NCI-H1105 treated with DMSO at 0.1 percent for 48 hours (cell line): ENCODE measurements around the gene LSAMP.

Experiments
- DNase-seq: peaks from one replicate; lab custom pipeline; 2025; lab: John Stamatoyannopoulos, UW

Gene LSAMP

GRCh38 chr3:116354382-116354781 is 90.9 kb downstream of the LSAMP start:
- DNase-seq: no peak

GRCh38 chr3:116350119-116350733 is 95.1 kb downstream of the LSAMP start:
- DNase-seq: no peak

GRCh38 chr3:116348216-116348615 is 97.1 kb downstream of the LSAMP start:
- no peak for DNase-seq

DNA sequence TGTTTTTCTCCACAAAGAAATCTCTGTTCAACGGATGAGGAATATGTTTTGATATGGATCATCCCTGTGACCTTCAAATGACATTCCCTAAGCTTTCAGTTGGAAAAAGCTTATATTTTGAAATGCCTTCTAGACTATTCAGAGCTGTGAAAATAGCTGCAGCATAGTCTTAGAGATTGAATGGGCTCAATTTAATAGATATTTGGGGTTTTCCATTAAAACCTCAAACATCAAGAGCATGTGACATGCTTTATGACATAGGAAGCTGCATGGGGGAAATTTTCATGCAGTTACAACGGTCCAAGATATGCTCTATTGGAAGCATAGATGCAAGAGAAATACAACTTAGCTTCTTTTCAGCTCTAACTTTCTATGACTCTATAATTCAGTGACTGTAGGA is 102.8 kb downstream of the LSAMP start:
- DNase-seq: no peak

DNA sequence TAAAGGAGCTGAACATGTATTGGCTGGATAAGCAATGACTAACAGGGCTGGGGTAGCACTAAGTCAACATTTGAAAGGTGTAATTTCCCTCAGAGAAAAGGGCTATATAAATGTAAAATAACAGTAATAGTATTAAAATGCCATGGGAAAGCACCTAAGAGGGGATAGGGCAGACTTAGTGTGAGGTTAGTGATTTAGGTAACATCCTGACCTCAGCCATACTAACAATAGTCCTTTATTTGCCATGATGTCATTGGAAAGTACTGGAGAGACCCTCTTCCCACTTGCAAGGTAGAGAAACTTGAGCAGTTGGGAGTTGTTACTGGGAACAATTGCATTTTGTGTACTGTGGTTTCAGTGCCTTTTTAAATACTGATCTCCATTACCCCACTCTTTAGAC is 103.4 kb downstream of the LSAMP start:
- DNase-seq: no peak

DNA sequence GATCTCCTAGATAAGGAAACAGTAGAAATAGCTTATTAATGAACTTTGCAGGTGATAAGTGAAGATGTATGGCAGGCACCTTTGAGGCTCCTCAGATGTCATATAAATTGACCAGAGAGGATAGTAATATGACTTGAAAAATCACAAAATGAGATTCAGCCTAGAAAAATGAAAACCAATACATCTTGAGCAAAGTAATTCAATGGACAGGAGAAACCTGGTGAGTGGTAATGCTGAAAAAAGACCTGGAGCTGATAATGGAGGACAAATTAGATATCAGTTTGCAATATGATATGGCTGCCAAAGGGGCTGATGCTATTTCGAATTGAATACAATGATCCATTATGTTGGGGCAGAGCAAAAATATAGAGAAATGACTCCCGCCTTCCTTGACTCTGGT is 103.9 kb downstream of the LSAMP start:
- no peak for DNase-seq

GRCh38 chr3:116340680-116341216 is 104.5 kb downstream of the LSAMP start:
- no peak for DNase-seq

DNA sequence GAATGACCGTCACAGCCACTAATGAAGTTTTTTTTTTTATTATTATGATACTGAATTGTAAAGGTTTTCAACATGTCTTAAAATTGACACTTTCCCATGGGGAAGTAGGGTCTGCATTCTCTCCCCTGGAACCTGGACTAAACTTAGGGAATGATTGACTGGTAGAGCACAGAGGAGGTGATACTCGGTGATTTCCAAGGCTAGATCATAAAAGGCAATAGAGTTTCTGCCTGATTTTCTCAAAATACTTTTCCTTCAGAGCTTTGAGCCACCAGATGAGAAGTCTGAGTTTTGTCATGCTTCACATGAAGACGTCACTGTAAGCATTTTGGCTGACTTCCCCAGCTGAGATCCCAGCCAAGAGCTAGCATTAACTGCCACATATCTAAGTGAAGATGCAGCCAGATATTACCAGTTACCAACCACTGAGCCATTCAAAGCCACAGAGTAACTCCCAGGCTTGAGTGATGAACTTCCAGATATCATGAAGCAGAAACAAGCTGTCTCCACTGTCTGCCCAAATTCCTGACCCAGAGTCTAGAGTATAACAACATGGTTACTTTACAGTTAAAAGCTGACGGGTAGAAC is 105.8 kb downstream of the LSAMP start:
- no peak for DNase-seq

GRCh38 chr3:116338713-116339112 is 106.6 kb downstream of the LSAMP start:
- DNase-seq: no peak

DNA sequence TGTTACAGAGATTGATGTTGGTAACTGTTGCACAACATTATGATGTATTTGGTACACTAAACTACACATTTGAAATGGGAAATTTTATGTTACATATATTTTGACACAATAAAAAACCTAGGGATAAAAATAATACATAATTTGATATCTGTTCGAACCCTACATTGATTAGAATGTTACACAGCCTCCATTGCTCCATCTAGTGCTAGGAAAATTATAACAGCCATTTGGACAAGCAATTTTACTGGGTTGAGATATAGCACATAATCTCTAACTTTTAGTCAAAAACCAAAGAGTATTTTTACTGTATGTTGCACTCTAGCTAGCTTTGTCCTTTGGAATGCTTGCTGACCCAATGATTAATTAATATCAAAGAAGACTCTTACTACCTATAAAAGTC is 108.1 kb downstream of the LSAMP start:
- no peak for DNase-seq

GRCh38 chr3:116331380-116331779 is 113.9 kb downstream of the LSAMP start:
- DNase-seq: no peak

DNA sequence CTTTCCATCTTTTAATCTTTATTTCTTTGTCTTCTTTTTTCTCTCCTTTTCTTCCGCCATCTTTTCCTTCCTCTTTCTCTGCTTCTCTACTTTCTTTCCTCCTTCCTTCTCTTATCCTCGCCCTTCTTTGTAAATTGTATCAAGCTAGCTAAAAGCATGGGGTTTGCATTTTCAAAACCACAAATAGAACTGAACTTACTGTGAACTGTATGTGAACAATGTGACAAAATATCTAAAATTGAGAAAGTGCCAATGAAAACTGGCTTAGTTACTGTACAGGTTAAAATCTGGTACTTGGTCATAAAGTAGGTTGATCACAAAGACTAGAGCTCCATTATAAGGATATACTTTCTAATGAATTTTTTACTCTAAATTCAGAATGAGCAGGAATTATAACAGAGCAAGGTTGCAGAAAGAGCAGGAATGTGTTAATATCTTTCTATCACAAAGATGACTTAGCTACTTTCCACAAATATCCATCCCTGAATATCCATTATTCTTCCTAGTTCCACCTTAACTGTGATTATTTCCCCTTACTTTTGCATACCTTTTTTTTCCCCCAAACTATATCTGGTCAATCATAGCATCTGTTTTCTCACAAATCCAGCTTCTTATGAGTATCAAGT is 122.4 kb downstream of the LSAMP start:
- no peak for DNase-seq

DNA sequence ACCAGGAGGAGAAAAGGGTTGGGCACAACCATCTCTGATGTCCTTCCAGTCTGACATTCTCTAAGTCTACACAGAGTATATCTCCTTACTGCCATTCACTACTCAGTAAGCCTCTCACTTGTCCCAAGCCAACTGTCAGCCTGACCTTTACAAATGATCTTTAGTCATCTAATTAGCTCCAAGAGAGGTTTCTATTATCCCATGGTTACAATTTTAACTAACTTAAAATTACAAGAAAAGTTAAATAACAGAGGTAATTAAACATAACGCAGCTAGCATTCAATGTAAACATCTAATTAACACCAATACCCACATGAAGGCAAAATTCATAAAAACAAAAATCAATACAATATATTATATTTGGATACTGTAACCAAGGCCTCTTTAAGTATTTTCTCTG is 126.9 kb downstream of the LSAMP start:
- no peak for DNase-seq

- DNase-seq: no peak
Observed at GRCh38 chr3:116316771-116317170, 128.5 kb downstream of the LSAMP start.

DNA sequence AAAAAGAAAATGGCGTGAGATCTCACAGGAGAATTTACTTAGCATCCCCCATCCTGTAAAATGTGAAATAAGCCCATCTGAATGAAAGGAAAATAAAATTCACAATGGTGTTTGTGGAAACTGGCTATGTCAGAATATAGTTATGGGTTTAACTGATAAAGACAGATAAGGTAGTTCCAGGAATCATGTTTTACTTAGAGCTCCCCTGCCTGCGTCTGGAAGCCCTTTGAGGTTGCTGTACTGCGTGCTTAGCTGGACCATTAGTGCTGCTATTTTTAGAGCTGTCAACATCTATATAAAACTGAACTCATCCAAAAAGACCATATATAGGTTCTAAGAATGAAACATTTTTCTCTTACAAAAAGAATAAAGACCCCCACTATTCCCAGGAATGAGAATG is 130.8 kb downstream of the LSAMP start:
- DNase-seq: no peak

GRCh38 chr3:116306720-116307119 is 138.6 kb downstream of the LSAMP start:
- DNase-seq: no peak

DNA sequence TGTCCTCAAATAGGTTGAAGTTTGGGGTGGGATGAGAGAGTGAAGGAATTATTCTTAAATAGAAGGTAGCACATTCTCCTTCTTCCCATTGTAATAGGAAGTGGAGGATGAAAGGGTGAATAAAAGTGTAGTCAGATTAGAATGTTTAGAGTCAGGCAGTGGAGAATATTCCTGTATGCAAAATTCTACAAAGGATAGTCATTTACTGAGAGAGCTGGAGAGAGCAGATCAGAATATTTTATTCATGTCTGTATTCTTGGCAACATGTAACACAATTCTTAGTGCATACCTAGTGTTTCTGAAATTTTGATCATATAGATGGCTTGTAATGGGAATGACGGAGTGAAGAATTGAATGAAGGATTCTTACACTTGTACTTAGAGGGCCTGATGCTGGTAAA is 139.1 kb downstream of the LSAMP start:
- no peak for DNase-seq

GRCh38 chr3:116302087-116302747 is 143.1 kb downstream of the LSAMP start:
- DNase-seq: no peak

DNA sequence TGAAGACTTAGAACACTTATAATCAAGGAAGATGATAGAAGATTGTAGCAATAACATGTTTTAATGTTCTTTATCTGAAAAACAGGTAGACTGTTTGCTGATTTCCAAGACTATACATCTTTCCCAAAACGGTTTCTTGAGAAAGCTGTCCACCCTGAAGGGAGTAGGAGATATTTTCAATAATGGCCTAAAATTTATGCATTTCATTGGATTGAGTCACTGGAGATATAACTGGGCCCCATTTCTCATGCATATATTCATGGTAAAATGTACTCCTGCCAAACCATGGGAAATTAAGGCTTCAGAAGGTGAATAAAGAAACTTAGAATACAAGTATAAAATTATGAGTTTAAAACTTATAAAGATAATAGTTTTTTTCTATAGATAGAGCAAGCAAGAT is 143.9 kb downstream of the LSAMP start:
- DNase-seq: no peak

DNA sequence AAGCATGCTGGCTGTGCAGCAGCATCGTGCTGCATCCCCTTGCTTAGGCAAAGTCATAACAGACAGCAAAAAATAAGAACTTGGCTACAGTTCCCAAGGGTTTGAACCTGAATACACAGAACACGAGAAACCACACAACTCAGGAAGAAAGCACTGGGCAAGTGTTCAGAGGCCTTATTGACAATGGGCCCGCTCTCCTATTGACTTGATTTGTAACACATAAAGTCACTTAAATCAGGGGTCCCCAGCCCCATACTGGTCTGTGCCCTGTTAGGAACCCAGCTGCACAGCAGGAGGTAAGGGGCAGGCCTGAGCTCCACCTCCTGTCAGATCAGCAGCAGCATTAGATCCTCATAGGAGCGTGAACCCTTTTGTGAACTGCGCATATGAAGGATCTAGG is 145.1 kb downstream of the LSAMP start:
- DNase-seq: no peak

- DNase-seq: no peak
Observed at GRCh38 chr3:116299646-116300081, 145.6 kb downstream of the LSAMP start.

- DNase-seq: no peak
Observed at GRCh38 chr3:116298151-116298550, 147.1 kb downstream of the LSAMP start.

DNA sequence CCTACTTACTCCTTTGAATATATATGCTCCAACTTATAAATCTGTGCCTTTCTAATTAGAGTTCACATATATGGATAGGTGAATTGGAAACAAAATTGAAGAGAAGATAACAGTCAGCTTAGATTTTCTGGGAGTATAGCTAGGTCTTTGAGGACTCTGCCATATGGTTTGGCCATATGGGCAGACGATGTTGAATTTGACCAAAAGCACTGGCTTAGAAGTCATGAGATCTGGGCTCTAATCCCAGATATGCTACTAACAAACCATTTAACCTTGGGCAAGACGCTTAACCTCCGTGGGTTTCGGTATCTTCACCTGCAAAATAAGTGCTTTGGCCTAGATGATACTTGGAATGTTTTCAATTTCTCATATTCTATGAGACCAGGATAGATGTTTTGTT is 154.1 kb downstream of the LSAMP start:
- no peak for DNase-seq
